Measurements from ENCODE around the gene MEGF11.

MEGF11 gene

DNA sequence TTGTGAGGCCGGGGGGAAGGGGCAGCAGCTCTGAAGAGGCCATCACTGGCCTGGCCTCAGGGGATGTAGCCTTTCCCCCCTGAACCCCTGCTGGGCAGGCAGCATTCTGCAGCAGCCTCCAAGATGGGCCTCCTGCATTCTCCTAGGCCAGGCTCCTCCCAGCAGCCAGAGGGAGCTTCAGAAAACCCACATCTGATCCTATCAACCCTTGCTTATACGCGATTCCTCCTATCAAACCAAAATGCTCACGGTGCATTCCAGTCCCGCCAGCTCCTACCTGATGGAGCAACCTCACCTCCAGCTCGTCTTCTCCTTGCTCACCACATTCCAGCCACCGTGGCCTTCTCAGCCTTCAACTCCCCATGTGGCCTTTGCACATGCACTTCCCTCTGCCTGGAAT is 85.7 kb downstream of the MEGF11 start:
- TF ChIP-seq, protein P1, sequence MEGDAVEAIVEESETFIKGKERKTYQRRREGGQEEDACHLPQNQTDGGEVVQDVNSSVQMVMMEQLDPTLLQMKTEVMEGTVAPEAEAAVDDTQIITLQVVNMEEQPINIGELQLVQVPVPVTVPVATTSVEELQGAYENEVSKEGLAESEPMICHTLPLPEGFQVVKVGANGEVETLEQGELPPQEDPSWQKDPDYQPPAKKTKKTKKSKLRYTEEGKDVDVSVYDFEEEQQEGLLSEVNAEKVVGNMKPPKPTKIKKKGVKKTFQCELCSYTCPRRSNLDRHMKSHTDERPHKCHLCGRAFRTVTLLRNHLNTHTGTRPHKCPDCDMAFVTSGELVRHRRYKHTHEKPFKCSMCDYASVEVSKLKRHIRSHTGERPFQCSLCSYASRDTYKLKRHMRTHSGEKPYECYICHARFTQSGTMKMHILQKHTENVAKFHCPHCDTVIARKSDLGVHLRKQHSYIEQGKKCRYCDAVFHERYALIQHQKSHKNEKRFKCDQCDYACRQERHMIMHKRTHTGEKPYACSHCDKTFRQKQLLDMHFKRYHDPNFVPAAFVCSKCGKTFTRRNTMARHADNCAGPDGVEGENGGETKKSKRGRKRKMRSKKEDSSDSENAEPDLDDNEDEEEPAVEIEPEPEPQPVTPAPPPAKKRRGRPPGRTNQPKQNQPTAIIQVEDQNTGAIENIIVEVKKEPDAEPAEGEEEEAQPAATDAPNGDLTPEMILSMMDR (IDR thresholded peaks at IDR 0.05): no peak
- Mint-ChIP-seq H3K4me3 (no peak overlapping the region), H3K27ac (no peak overlapping the region), H3K4me1 (peaks cover 26% of the 10 kb centered on the region), H3K27me3 (ENCODE audit: low read depth, poor library complexity) (peaks cover 31% of the 10 kb centered on the region), H3K9me3 (no peaks in the 10 kb centered on the region), H3K36me3 (ENCODE audit: low read depth) (no peaks in the 10 kb centered on the region)
- no peak for DNase-seq

DNA sequence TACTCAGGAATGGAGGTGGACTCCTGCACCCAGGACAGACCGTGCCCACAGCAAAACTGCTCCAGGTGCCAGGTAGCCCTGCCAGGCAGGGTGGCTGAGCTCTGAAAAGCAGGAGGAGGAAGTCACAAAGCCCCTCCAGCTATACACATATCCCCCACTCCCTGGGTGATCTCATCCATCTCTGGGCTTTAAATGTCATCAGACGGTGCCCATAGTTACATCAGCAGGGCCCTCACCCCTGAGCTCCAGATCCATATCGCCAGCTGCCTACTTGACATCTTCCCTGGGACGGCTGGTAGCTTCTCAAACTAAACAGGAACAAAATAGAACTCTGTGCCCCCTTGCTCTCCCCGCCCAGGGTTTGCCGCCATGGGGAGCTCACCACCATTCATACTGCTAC is 87.7 kb downstream of the MEGF11 start:
- H3K27me3 Mint-ChIP-seq (ENCODE audit: low read depth, poor library complexity): peaks cover 30% of the 10 kb centered on the region
- no peaks in the 10 kb centered on the region for H3K36me3 Mint-ChIP-seq (ENCODE audit: low read depth)
- TF ChIP-seq, protein P1 (IDR thresholded peaks at IDR 0.05): no peak
- no peak overlapping the region for H3K27ac Mint-ChIP-seq
- no peak for DNase-seq
- H3K4me3 Mint-ChIP-seq: no peak overlapping the region
- H3K4me1 Mint-ChIP-seq: peaks cover 16% of the 10 kb centered on the region
- no peaks in the 10 kb centered on the region for H3K9me3 Mint-ChIP-seq

- TF ChIP-seq, protein P1 (IDR thresholded peaks at IDR 0.05): no peak
- DNase-seq: no peak
- H3K4me1 Mint-ChIP-seq: peaks cover 19% of the 10 kb centered on the region
- H3K9me3 Mint-ChIP-seq: no peaks in the 10 kb centered on the region
- H3K27ac Mint-ChIP-seq: no peak overlapping the region
- peaks cover 32% of the 10 kb centered on the region for H3K27me3 Mint-ChIP-seq (ENCODE audit: low read depth, poor library complexity)
- H3K36me3 Mint-ChIP-seq (ENCODE audit: low read depth): no peaks in the 10 kb centered on the region
- H3K4me3 Mint-ChIP-seq: no peak overlapping the region
Observed at GRCh38 chr15:66164788-66165187, 88.8 kb downstream of the MEGF11 start.

- Mint-ChIP-seq H3K9me3 (no peaks in the 10 kb centered on the region), H3K4me1 (peaks cover 19% of the 10 kb centered on the region), H3K36me3 (ENCODE audit: low read depth) (no peaks in the 10 kb centered on the region), H3K27me3 (ENCODE audit: low read depth, poor library complexity) (peaks cover 38% of the 10 kb centered on the region), H3K27ac (no peak overlapping the region), H3K4me3 (no peak overlapping the region)
- TF ChIP-seq, protein P1 (IDR thresholded peaks at IDR 0.05): no peak
- DNase-seq: no peak
Observed at GRCh38 chr15:66163553-66163952, 90.0 kb downstream of the MEGF11 start.

GRCh38 chr15:66162286-66162685 is 91.3 kb downstream of the MEGF11 start:
- Mint-ChIP-seq H3K9me3 (no peaks in the 10 kb centered on the region), H3K4me1 (peaks cover 20% of the 10 kb centered on the region), H3K27me3 (ENCODE audit: low read depth, poor library complexity) (peaks cover 50% of the 10 kb centered on the region), H3K4me3 (no peak overlapping the region), H3K27ac (no peak overlapping the region), H3K36me3 (ENCODE audit: low read depth) (no peaks in the 10 kb centered on the region)
- DNase-seq: no peak
- TF ChIP-seq, protein P1 (IDR thresholded peaks at IDR 0.05): no peak

DNA sequence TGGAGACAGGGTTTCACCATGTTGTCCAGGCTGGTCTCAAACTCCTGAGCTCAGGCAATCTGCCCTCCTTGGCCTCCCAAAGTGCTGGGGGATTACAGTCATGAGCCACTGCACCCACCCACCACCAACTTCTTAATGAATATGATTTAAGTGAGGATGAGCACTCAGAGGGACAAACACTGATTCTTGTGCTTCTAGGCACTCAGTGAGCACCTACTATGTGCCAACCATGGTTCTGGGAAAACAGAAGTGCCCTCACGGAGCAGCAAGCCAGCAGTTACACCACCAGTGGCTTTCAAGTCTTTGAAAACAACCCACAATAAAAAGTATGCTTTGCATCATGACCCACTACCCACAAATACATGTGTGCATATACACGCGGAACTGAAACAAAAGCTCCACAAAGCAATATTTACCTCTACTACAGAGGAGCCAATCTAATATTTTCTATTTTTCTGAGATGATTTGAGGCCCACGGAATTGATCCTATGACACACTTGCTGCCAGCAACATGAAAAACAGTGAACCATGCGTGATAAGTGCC is 91.9 kb downstream of the MEGF11 start:
- Mint-ChIP-seq H3K9me3 (no peaks in the 10 kb centered on the region), H3K4me1 (peaks cover 24% of the 10 kb centered on the region), H3K27ac (no peak overlapping the region), H3K36me3 (ENCODE audit: low read depth) (no peaks in the 10 kb centered on the region), H3K4me3 (no peak overlapping the region), H3K27me3 (ENCODE audit: low read depth, poor library complexity) (peaks cover 56% of the 10 kb centered on the region)
- no peak for DNase-seq
- TF ChIP-seq, protein P1 (IDR thresholded peaks at IDR 0.05): no peak

Measured in nephron progenitor cell (in vitro differentiated cells).